Measurements from ENCODE around the gene CXorf38.

Gene CXorf38

GRCh38 chrX:40578039-40578695, 69.2 kb downstream of the CXorf38 start:
- in situ Hi-C loops (cut with HindIII; ENCODE audit: low sequenced_read_pairs) = no loop called here
